ENCODE data around the gene AHCY.
"Not testable (repeated sequence)": the region's sequence is repeated elsewhere in the genome, so short reads cannot be mapped to it uniquely, and the experiment has no call there.

The AHCY gene

GRCh38 chr20:34252431-34253086 lies 50.6 kb downstream of the AHCY start:
- DNase-seq = not testable (repeated sequence)

- DNase-seq = no peak
Measured at GRCh38 chr20:34251619-34252018, 51.5 kb downstream of the AHCY start.

DNA sequence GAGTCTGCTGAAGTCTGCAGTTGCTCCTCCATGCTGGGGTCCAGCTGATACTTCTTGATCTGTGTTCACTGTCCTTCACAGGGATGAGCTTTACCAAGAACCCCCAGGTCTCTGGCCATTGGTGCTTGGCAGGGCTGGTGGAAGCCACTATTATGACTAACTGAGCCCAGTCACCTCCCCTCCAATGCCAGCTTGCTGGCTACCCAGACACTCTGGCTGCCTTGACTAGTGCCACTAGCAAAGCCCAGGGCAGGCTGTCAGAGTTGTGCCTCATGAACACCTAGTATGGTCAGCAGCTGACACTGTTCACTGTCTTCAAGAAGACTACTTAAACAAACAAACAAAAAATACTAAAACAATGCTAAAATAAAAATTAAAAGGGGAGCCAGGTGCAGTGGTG lies 53.1 kb downstream of the AHCY start:
- DNase-seq = no peak

DNA sequence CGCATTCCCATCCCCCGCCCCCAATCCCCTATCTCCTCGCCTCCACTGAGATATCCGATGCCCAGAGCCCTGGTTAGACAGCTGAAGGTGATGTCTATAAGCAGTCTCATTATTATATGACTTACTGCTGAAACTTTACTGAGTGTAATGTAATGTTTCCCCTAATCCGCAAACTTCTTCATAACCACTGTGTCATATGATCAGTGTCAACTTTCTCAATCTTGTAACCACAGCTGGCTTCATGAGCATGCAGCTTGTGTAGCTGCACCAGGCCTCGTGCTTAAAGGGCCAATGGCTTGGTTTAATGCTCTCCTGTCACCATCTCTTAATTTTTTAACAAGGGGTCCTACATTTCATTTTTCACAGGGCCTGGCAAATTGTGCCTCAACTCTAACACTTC lies 53.9 kb downstream of the AHCY start:
- no peak for DNase-seq

GRCh38 chr20:34246126-34246626 lies 57.0 kb downstream of the AHCY start:
- DNase-seq = no peak

GRCh38 chr20:34243377-34243776 lies 59.8 kb downstream of the AHCY start:
- no peak for DNase-seq

GRCh38 chr20:34242879-34243278 lies 60.3 kb downstream of the AHCY start:
- DNase-seq = no peak

GRCh38 chr20:34242015-34242414 lies 61.1 kb downstream of the AHCY start:
- DNase-seq = not testable (repeated sequence)

DNA sequence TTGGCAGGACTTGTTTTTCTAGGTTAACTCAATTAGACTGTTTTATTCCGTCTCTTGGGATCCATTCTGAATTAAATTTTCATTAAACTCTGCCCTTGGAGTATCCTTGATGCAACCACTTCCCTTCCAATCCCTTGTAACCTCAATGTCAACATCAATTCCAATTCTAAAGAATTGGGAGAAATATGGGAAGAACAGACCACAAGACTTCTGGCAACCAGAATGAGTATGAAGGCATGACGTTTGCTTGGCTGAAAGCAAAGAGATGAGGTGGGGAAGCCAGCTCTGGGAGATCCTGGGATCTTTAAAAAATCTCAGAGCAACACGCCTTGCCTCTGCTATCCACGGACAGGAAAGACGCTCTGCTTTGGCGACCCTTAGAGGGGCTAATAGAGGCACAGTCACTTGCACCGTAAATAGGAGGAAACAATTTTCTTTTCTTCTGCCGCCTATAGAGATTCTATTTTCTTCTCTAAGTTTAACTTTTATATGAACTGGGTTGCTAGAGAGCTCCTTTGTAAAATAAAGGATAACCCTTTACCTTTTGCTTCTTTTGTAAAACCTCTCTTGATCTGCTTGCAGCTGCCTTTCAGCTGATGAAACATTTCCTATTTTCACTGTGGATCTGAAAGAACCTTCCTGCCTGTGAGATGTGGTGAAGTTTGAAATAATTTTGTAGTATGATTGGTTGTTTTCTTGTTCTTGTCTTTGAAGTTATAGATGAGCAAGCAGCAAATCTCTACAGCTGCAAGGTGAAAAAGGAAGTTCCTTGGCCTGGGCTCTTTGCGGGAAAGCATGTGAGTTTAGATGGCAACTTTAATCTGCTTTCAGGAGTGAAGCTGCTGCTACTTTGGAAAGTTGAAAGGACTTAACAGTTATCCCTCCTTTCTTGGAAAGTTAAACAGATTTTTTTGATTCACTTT lies 62.2 kb downstream of the AHCY start, which contains the start of gene ASIP:
ASIP (plus strand) TSS at position 731 of the 923 bp plus-strand sequence. CDS start 18,952 bp downstream, outside the sequence.
- DNase-seq = no peak

- no peak for DNase-seq
Measured at GRCh38 chr20:34240121-34240520, 63.0 kb downstream of the AHCY start.

DNA sequence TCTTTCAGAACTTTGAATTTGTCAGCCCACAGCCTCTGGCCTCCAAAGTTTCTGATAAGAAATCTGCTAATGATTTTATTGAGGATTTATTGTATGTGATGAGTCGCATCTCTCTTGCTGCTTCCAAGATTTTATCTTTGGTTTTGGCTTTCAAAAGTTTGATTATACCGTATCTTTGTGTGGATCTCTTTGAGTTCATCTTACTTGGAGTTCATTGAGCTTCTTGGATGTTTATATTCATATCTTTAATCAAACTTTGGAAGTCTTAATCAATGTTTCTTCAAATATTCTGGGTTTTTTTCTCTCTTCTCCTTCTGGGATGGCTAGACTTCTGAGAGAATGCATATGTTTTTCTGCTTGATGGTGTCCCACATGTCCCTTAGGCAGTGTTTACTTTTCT lies 65.2 kb downstream of the AHCY start:
- no peak for DNase-seq

- DNase-seq = no peak
Measured at GRCh38 chr20:34235875-34236274, 67.3 kb downstream of the AHCY start.

DNA sequence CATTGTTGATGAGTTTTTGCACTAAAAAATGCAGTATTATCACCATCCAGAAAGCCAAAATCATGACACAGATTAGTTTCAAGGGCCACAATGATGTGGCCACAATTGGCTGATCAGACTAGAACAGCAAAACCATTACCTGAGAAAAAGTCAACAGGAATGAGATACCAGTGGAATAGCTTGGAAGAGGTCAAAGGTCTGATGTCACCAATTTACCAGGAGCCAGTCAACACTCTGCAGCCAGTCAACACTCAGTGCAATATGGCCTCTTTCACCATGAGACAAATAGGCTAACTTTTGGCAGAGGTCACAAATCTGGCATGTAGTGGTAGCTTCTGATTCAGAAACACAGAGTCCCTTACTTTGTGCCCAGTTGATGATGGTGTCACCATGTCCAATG lies 69.5 kb downstream of the AHCY start:
- DNase-seq = no peak

GRCh38 chr20:34232494-34233087 lies 70.6 kb downstream of the AHCY start:
- no peak for DNase-seq

DNA sequence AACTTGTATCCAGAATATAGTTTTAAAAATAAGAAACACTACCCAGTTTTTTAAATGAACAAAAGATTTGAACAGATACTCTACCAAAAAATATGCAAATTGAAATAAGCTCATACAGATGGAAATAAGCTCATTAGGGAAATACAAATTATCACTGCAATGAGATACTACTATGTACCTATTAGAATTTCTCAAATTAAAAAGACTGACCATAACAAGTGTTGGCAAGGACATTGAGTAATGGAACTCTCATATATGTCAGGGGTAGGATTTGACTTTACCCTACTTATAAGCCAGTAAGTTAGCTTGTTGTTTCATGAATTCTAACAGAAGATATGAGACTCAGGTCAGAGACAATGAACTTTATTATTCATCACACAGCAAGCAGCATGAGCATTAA lies 71.5 kb downstream of the AHCY start:
- DNase-seq = no peak

Measured in activated CD4-positive, alpha-beta T cell treated with anti-CD3 and anti-CD28 coated beads, Interleukin-2, amount 50 U/mL, for 48 hours (primary cell).